ENCODE results near the gene TOX2.

- no peak for TF ChIP-seq CTCF (IDR thresholded peaks at IDR 0.05; ENCODE audit: low read depth, low read length)
- no peak for TF ChIP-seq POLR2A (IDR thresholded peaks at IDR 0.05; ENCODE audit: extremely low read depth, insufficient read length)
- no peak for TF ChIP-seq MYC (IDR thresholded peaks at IDR 0.05; ENCODE audit: low read depth, low read length)
Observed at GRCh38 chr20:43961116-43961515, 46.5 kb downstream of the TOX2 start.
